ENCODE data around the gene LRRC71.

Gene LRRC71

DNA sequence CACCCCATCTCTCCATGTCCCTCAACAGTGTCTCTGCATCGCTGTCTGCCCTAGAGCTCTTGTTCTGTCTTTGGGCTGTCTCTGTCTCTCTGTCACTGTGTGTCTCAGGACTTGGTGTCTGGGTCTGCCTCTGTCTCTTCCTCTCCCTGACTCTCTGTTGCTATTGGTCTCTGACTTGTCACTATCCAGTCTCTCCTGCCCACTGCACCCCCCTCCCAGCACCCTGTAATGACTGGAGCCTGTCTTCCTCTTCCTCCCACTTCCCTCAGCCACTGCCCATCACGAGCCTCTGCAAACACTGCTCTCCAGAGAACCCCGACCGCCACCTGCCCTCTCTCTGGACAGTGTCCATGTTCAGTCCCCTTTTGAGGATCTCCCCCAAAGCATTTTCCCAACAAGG, 14.8 kb upstream of the LRRC71 start:
- Histone ChIP-seq H3K36me3 (ENCODE audit: control insufficient read depth in 2 of 2, insufficient read depth in 2 of 2, low read length in 2 of 2) (no peaks in the 10 kb centered on the region), H3K27me3 (ENCODE audit: control insufficient read depth in 2 of 2, insufficient read depth in 2 of 2, low read length in 2 of 2) (peaks cover 2 to 20% of the 10 kb centered on the region in 2 donors), H3K9me3 (ENCODE audit: control insufficient read depth in 2 of 2, low read length in 2 of 2) (no peaks in the 10 kb centered on the region), H3K4me1 (ENCODE audit: control insufficient read depth in 2 of 2, insufficient read depth in 2 of 2, low read length in 2 of 2) (peaks cover 0 to 19% of the 10 kb centered on the region in 2 donors), H3K9ac (ENCODE audit: low read depth in 1 of 2, low read length in 2 of 2) (no peak overlapping the region), H3K27ac (ENCODE audit: low read depth in 2 of 2, low read length in 2 of 2) (no peak overlapping the region), H3K4me3 (ENCODE audit: low read length in 2 of 2) (no peak overlapping the region)

- H3K36me3 ChIP-seq (ENCODE audit: control insufficient read depth in 2 of 2, insufficient read depth in 2 of 2, low read length in 2 of 2): no peaks in the 10 kb centered on the region
- H3K4me3 ChIP-seq (ENCODE audit: low read length in 2 of 2): no peak overlapping the region
- no peak overlapping the region for H3K27ac ChIP-seq (ENCODE audit: low read depth in 2 of 2, low read length in 2 of 2)
- H3K9ac ChIP-seq (ENCODE audit: low read depth in 1 of 2, low read length in 2 of 2): no peak overlapping the region
- peaks cover 0 to 21% of the 10 kb centered on the region in 2 donors for H3K4me1 ChIP-seq (ENCODE audit: control insufficient read depth in 2 of 2, insufficient read depth in 2 of 2, low read length in 2 of 2)
- H3K27me3 ChIP-seq (ENCODE audit: control insufficient read depth in 2 of 2, insufficient read depth in 2 of 2, low read length in 2 of 2): peaks cover 2 to 20% of the 10 kb centered on the region in 2 donors
- H3K9me3 ChIP-seq (ENCODE audit: control insufficient read depth in 2 of 2, low read length in 2 of 2): no peaks in the 10 kb centered on the region
Observed at GRCh38 chr1:156906206-156906906, 14.1 kb upstream of the LRRC71 start.

GRCh38 chr1:156908541-156908940, 11.9 kb upstream of the LRRC71 start:
- no peaks in the 10 kb centered on the region for H3K36me3 ChIP-seq (ENCODE audit: control insufficient read depth in 2 of 2, insufficient read depth in 2 of 2, low read length in 2 of 2)
- H3K27me3 ChIP-seq (ENCODE audit: control insufficient read depth in 2 of 2, insufficient read depth in 2 of 2, low read length in 2 of 2): peaks cover 0 to 20% of the 10 kb centered on the region in 2 donors
- no peak overlapping the region for H3K27ac ChIP-seq (ENCODE audit: low read depth in 2 of 2, low read length in 2 of 2)
- no peaks in the 10 kb centered on the region for H3K9me3 ChIP-seq (ENCODE audit: control insufficient read depth in 2 of 2, low read length in 2 of 2)
- no peak overlapping the region for H3K9ac ChIP-seq (ENCODE audit: low read depth in 1 of 2, low read length in 2 of 2)
- H3K4me3 ChIP-seq (ENCODE audit: low read length in 2 of 2): no peak overlapping the region
- peaks cover 0 to 21% of the 10 kb centered on the region in 2 donors for H3K4me1 ChIP-seq (ENCODE audit: control insufficient read depth in 2 of 2, insufficient read depth in 2 of 2, low read length in 2 of 2)

GRCh38 chr1:156908955-156909354, 11.5 kb upstream of the LRRC71 start:
- Histone ChIP-seq H3K27ac (ENCODE audit: low read depth in 2 of 2, low read length in 2 of 2) (no peak overlapping the region), H3K4me3 (ENCODE audit: low read length in 2 of 2) (no peak overlapping the region), H3K36me3 (ENCODE audit: control insufficient read depth in 2 of 2, insufficient read depth in 2 of 2, low read length in 2 of 2) (no peaks in the 10 kb centered on the region), H3K9me3 (ENCODE audit: control insufficient read depth in 2 of 2, low read length in 2 of 2) (no peaks in the 10 kb centered on the region), H3K4me1 (ENCODE audit: control insufficient read depth in 2 of 2, insufficient read depth in 2 of 2, low read length in 2 of 2) (peaks cover 0 to 21% of the 10 kb centered on the region in 2 donors), H3K9ac (ENCODE audit: low read depth in 1 of 2, low read length in 2 of 2) (no peak overlapping the region), H3K27me3 (ENCODE audit: control insufficient read depth in 2 of 2, insufficient read depth in 2 of 2, low read length in 2 of 2) (peaks cover 0 to 20% of the 10 kb centered on the region in 2 donors)

- Histone ChIP-seq H3K27me3 (ENCODE audit: control insufficient read depth in 2 of 2, insufficient read depth in 2 of 2, low read length in 2 of 2) (peaks cover 0 to 20% of the 10 kb centered on the region in 2 donors), H3K4me1 (ENCODE audit: control insufficient read depth in 2 of 2, insufficient read depth in 2 of 2, low read length in 2 of 2) (peaks cover 0 to 21% of the 10 kb centered on the region in 2 donors), H3K4me3 (ENCODE audit: low read length in 2 of 2) (no peak overlapping the region), H3K27ac (ENCODE audit: low read depth in 2 of 2, low read length in 2 of 2) (no peak overlapping the region), H3K36me3 (ENCODE audit: control insufficient read depth in 2 of 2, insufficient read depth in 2 of 2, low read length in 2 of 2) (no peaks in the 10 kb centered on the region), H3K9ac (ENCODE audit: low read depth in 1 of 2, low read length in 2 of 2) (no peak overlapping the region), H3K9me3 (ENCODE audit: control insufficient read depth in 2 of 2, low read length in 2 of 2) (no peaks in the 10 kb centered on the region)
Observed at GRCh38 chr1:156909671-156910070, 10.8 kb upstream of the LRRC71 start.

GRCh38 chr1:156910309-156910782, 10.1 kb upstream of the LRRC71 start:
- Histone ChIP-seq H3K27ac (ENCODE audit: low read depth in 2 of 2, low read length in 2 of 2) (no peak overlapping the region), H3K27me3 (ENCODE audit: control insufficient read depth in 2 of 2, insufficient read depth in 2 of 2, low read length in 2 of 2) (peaks cover 0 to 20% of the 10 kb centered on the region in 2 donors), H3K9me3 (ENCODE audit: control insufficient read depth in 2 of 2, low read length in 2 of 2) (no peaks in the 10 kb centered on the region), H3K36me3 (ENCODE audit: control insufficient read depth in 2 of 2, insufficient read depth in 2 of 2, low read length in 2 of 2) (no peaks in the 10 kb centered on the region), H3K4me1 (ENCODE audit: control insufficient read depth in 2 of 2, insufficient read depth in 2 of 2, low read length in 2 of 2) (peaks cover 0 to 21% of the 10 kb centered on the region in 2 donors), H3K9ac (ENCODE audit: low read depth in 1 of 2, low read length in 2 of 2) (no peak overlapping the region), H3K4me3 (ENCODE audit: low read length in 2 of 2) (no peak overlapping the region)

DNA sequence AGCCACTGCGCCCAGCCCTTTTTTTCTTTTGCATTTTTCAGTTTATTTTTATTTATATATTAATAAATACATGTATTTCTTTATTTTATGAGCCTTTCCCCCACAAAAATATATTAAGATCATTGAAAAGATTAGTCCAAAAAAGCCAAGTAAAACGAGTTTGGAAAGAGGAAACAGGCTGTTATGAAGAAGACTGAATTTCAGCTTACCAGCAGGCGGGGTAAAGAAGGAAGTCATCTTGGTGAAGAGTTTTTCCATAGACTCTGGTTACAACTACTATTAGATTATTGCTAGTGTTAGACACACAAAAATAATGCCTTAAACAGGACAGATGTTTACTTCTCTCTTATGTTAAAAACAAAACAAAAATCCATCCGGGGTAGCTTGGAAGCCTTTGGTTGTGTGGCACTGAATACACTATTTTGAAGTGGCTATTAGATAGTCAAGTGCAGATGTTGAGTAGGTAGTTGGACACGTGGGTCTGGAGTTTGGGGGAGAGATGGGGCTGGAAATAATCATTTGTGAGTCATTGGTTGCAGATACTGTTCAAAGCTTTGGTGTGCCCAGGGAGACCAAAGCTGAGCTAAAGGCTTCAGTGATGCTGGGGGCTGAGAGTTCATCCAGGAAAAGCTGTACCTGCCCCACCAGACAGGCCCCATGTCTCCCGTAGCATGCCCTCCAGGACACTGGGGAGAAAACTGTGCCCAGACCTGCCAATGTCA, 8.7 kb upstream of the LRRC71 start:
- peaks cover 0 to 21% of the 10 kb centered on the region in 2 donors for H3K4me1 ChIP-seq (ENCODE audit: control insufficient read depth in 2 of 2, insufficient read depth in 2 of 2, low read length in 2 of 2)
- no peak overlapping the region for H3K9ac ChIP-seq (ENCODE audit: low read depth in 1 of 2, low read length in 2 of 2)
- no peaks in the 10 kb centered on the region for H3K9me3 ChIP-seq (ENCODE audit: control insufficient read depth in 2 of 2, low read length in 2 of 2)
- H3K36me3 ChIP-seq (ENCODE audit: control insufficient read depth in 2 of 2, insufficient read depth in 2 of 2, low read length in 2 of 2): no peaks in the 10 kb centered on the region
- no peak overlapping the region for H3K27ac ChIP-seq (ENCODE audit: low read depth in 2 of 2, low read length in 2 of 2)
- peaks cover 0 to 17% of the 10 kb centered on the region in 2 donors for H3K27me3 ChIP-seq (ENCODE audit: control insufficient read depth in 2 of 2, insufficient read depth in 2 of 2, low read length in 2 of 2)
- no peak overlapping the region for H3K4me3 ChIP-seq (ENCODE audit: low read length in 2 of 2)

- Histone ChIP-seq H3K4me1 (ENCODE audit: control insufficient read depth in 2 of 2, insufficient read depth in 2 of 2, low read length in 2 of 2) (peaks cover 0 to 18% of the 10 kb centered on the region in 2 donors), H3K36me3 (ENCODE audit: control insufficient read depth in 2 of 2, insufficient read depth in 2 of 2, low read length in 2 of 2) (no peaks in the 10 kb centered on the region), H3K9me3 (ENCODE audit: control insufficient read depth in 2 of 2, low read length in 2 of 2) (no peaks in the 10 kb centered on the region), H3K9ac (ENCODE audit: low read depth in 1 of 2, low read length in 2 of 2) (no peak overlapping the region), H3K4me3 (ENCODE audit: low read length in 2 of 2) (no peak overlapping the region), H3K27ac (ENCODE audit: low read depth in 2 of 2, low read length in 2 of 2) (no peak overlapping the region), H3K27me3 (ENCODE audit: control insufficient read depth in 2 of 2, insufficient read depth in 2 of 2, low read length in 2 of 2) (peaks cover 0 to 17% of the 10 kb centered on the region in 2 donors)
Observed at GRCh38 chr1:156912310-156912709, 8.1 kb upstream of the LRRC71 start.

- no peak overlapping the region for H3K9ac ChIP-seq (ENCODE audit: low read depth in 1 of 2, low read length in 2 of 2)
- no peak overlapping the region for H3K4me3 ChIP-seq (ENCODE audit: low read length in 2 of 2)
- H3K27ac ChIP-seq (ENCODE audit: low read depth in 2 of 2, low read length in 2 of 2): no peak overlapping the region
- peaks cover 0 to 15% of the 10 kb centered on the region in 2 donors for H3K27me3 ChIP-seq (ENCODE audit: control insufficient read depth in 2 of 2, insufficient read depth in 2 of 2, low read length in 2 of 2)
- no peaks in the 10 kb centered on the region for H3K36me3 ChIP-seq (ENCODE audit: control insufficient read depth in 2 of 2, insufficient read depth in 2 of 2, low read length in 2 of 2)
- peaks cover 0 to 13% of the 10 kb centered on the region in 2 donors for H3K4me1 ChIP-seq (ENCODE audit: control insufficient read depth in 2 of 2, insufficient read depth in 2 of 2, low read length in 2 of 2)
- no peaks in the 10 kb centered on the region for H3K9me3 ChIP-seq (ENCODE audit: control insufficient read depth in 2 of 2, low read length in 2 of 2)
Observed at GRCh38 chr1:156912861-156913808, 7.3 kb upstream of the LRRC71 start.
